ENCODE results near the gene ETV2. TPM values are rescaled to one million over a fixed set of nuclear protein-coding genes. Genes with fewer than 3 reads are reported as not detected.

ETV2 gene
- total and polyA plus RNA-seq, 2 donors (not counting 3 experiments of a cell fraction or from before 2014, with no cell fraction given): 1.0 to 1.5 TPM

DNA sequence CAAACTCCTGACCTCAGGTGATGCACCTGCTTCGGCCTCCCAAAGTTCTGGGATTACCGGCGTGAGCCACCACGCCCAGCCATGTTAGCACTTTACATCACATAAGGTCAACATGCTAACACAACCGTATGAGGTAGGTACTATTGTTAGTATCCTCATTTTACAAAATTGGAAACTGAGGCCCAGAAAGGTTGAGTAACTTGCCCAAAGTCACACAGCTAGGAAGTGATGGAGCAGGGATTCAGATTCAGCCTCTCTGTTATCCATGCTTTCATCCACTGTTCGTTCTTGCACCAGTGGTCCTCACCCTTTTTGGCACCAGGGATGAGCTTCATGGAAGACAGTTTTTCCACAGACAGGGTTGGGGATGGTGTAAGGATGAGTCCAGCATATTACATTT lies 15.2 kb downstream of the ETV2 start:
- Histone ChIP-seq H3K27me3 (ENCODE audit: control insufficient read depth in 2 of 2, insufficient read depth in 2 of 2, low read length in 2 of 2) (no peaks in the 10 kb centered on the region), H3K4me3 (replicated peaks in 1 of 3; ENCODE audit: insufficient read depth in 1 of 3, low read depth in 1 of 3, low read length in 3 of 3) (no peak overlapping the region), H3K9ac (replicated peaks; ENCODE audit: extremely low read depth, insufficient read depth, low read length) (no peak overlapping the region), H3K9me1 (replicated peaks; ENCODE audit: control insufficient read depth, extremely low read depth, insufficient read depth, low read length) (no peaks in the 10 kb centered on the region), H4K20me1 (replicated peaks; ENCODE audit: control insufficient read depth, extremely low read depth, insufficient read depth, low read length) (no peaks in the 10 kb centered on the region), H3K4me1 (ENCODE audit: control insufficient read depth, extremely low read depth, insufficient read depth, low read length) (no peaks in the 10 kb centered on the region), H3K79me2 (ENCODE audit: control insufficient read depth, insufficient read depth, low read length) (no peaks in the 10 kb centered on the region), H3K4me2 (ENCODE audit: insufficient read depth, low read length) (no peak overlapping the region), H3K27ac (ENCODE audit: insufficient read depth, low read depth, low read length) (no peak overlapping the region), H3K9me3 (replicated peaks; ENCODE audit: control insufficient read depth, insufficient read depth, low read length) (no peaks in the 10 kb centered on the region), H3K36me3 (ENCODE audit: control insufficient read depth in 2 of 2, extremely low read depth in 1 of 2, insufficient read depth in 2 of 2, low read length in 2 of 2) (peaks cover 9 to 19% of the 10 kb centered on the region in 2 experiments), H2AFZ (ENCODE audit: low read depth, low read length) (no peak overlapping the region)
- FAIRE-seq (no peak), DNase-seq (ENCODE audit: low read depth, low spot score) (no peak)
- no TSS peak for BruUV-seq (replicated peaks)
- ChIA-PET CTCF (interaction anchor here (1.5 kb wide), 1 partner anchor 8 kb away, joined by 4 read pairs; the partner anchor contains the start of gene COX6B1), POLR2A (interaction anchor here (0.6 kb wide), 1 partner anchor 481 kb away, joined by 3 read pairs; no protein-coding TSS in a partner anchor)
- intact Hi-C loops (cut with micrococcal nuclease) (no loop called here), dilution Hi-C loops (cut with MboI; ENCODE audit: extremely low pct_ligation_motif_present, low sequenced_read_pairs) (no loop called here)
- TF ChIP-seq MAX (IDR thresholded peaks at IDR 0.05; ENCODE audit: insufficient read depth, insufficient read length) (no peak), EZH2 (IDR thresholded peaks at IDR 0.05; ENCODE audit: borderline replicate concordance, low read depth, low read length, severe bottlenecking) (no peak), GATA2 (IDR thresholded peaks at IDR 0.05; ENCODE audit: insufficient read depth, insufficient read length, low read depth, low read length) (no peak), MYC (IDR thresholded peaks at IDR 0.05; ENCODE audit: low read depth, low read length) (no peak), FOS (IDR thresholded peaks at IDR 0.05; ENCODE audit: borderline replicate concordance, insufficient read depth, low read length) (no peak), POLR2AphosphoS5 (IDR thresholded peaks at IDR 0.05; ENCODE audit: insufficient read depth, low read depth, low read length) (no peak), POLR2A (IDR thresholded peaks at IDR 0.05; ENCODE audit: low read depth, low read length) (no peak), JUN (IDR thresholded peaks at IDR 0.05; ENCODE audit: borderline replicate concordance, insufficient read depth, insufficient read length, low read depth) (no peak)
- TF ChIP-seq, protein P1, sequence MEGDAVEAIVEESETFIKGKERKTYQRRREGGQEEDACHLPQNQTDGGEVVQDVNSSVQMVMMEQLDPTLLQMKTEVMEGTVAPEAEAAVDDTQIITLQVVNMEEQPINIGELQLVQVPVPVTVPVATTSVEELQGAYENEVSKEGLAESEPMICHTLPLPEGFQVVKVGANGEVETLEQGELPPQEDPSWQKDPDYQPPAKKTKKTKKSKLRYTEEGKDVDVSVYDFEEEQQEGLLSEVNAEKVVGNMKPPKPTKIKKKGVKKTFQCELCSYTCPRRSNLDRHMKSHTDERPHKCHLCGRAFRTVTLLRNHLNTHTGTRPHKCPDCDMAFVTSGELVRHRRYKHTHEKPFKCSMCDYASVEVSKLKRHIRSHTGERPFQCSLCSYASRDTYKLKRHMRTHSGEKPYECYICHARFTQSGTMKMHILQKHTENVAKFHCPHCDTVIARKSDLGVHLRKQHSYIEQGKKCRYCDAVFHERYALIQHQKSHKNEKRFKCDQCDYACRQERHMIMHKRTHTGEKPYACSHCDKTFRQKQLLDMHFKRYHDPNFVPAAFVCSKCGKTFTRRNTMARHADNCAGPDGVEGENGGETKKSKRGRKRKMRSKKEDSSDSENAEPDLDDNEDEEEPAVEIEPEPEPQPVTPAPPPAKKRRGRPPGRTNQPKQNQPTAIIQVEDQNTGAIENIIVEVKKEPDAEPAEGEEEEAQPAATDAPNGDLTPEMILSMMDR (IDR thresholded peaks at IDR 0.05; ENCODE audit: extremely low read depth in 1 of 2, insufficient read depth in 1 of 2, low read depth in 1 of 2, low read length in 2 of 2): no peak
